ENCODE results near the gene RAB44. TPM values are rescaled to one million over a fixed set of nuclear protein-coding genes. Genes with fewer than 3 reads are reported as not detected.

The RAB44 gene
- total and polyA plus RNA-seq, 2 of the 13 experiments (the other 11 are each of a cell fraction or from before 2014, with no cell fraction given) = not detected

- TF ChIP-seq PAXIP1 (CRISPR knock-in tag; conservative IDR thresholded peaks at IDR 0.05) = 0 out of 2 replicates have a peak, but pooled peaks have one; percentile 55
- TF ChIP-seq LCORL (IDR thresholded peaks at IDR 0.05) = no peak
- TF ChIP-seq LCORL (CRISPR knock-in tag; IDR thresholded peaks at IDR 0.05) = no peak
- no peak for TF ChIP-seq ETV6 (CRISPR knock-in tag; conservative IDR thresholded peaks at IDR 0.05)
- TF ChIP-seq ZMYM4 (CRISPR knock-in tag; IDR thresholded peaks at IDR 0.05) = no peak
- TF ChIP-seq NR3C1 (CRISPR knock-in tag; IDR thresholded peaks at IDR 0.05) = no peak
- no peak for TF ChIP-seq POLR2AphosphoS5 (IDR thresholded peaks at IDR 0.05; ENCODE audit: low read depth, low read length)
- TF ChIP-seq DNMT1 (CRISPR knock-in tag; IDR thresholded peaks at IDR 0.05) = no peak
- TF ChIP-seq, protein P1, sequence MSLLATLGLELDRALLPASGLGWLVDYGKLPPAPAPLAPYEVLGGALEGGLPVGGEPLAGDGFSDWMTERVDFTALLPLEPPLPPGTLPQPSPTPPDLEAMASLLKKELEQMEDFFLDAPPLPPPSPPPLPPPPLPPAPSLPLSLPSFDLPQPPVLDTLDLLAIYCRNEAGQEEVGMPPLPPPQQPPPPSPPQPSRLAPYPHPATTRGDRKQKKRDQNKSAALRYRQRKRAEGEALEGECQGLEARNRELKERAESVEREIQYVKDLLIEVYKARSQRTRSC (CRISPR knock-in tag; IDR thresholded peaks at IDR 0.05; ENCODE audit: low read depth) = no peak
- TF ChIP-seq, protein P2, sequence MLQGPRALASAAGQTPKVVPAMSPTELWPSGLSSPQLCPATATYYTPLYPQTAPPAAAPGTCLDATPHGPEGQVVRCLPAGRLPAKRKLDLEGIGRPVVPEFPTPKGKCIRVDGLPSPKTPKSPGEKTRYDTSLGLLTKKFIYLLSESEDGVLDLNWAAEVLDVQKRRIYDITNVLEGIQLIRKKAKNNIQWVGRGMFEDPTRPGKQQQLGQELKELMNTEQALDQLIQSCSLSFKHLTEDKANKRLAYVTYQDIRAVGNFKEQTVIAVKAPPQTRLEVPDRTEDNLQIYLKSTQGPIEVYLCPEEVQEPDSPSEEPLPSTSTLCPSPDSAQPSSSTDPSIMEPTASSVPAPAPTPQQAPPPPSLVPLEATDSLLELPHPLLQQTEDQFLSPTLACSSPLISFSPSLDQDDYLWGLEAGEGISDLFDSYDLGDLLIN (CRISPR knock-in tag; IDR thresholded peaks at IDR 0.05; ENCODE audit: borderline replicate concordance) = no peak
Measured at GRCh38 chr6:36671687-36672375, 25.8 kb upstream of the RAB44 start (continued).
